ENCODE measurements around the gene NDUFB4.

GRCh38 chr3:120650311-120650710, 54.2 kb downstream of the NDUFB4 start:
- TF ChIP-seq EZH2 (IDR thresholded peaks at IDR 0.05; ENCODE audit: low read length, unreplicated experiment): no peak
- no peak for TF ChIP-seq CTCF (conservative IDR thresholded peaks at IDR 0.05; ENCODE audit: low read depth, low read length)
- TF ChIP-seq EZH2phosphoT487 (IDR thresholded peaks at IDR 0.05; ENCODE audit: borderline replicate concordance, low read length): no peak
